IMR-90 (cell line): ENCODE data around the gene CDHR2.

Experiments
- MXI1 ChIP-seq: IDR thresholded peaks from 2 replicates; pipeline ENCODE4 v1.6.1; 2012; ENCODE audit warnings: low read depth, mild to moderate bottlenecking, low read length, moderate library complexity, borderline replicate concordance
- RAD21 ChIP-seq: IDR thresholded peaks from 2 replicates; pipeline ENCODE4 v1.6.1; 2012; ENCODE audit warnings: low read length, improper control_type of control experiment

GRCh38 chr5:176501333-176501732, 47.8 kb upstream of the CDHR2 start:
- TF ChIP-seq MXI1 (no peak), RAD21 (no peak)
